Gastroesophageal sphincter (tissue), 3 donors: ENCODE measurements around the gene FAM9B.

Experiments
- POLR2A ChIP-seq, 2 donors: fragments of 450-650 bp; IDR thresholded peaks; one replicate each; pipeline ENCODE4 v1.6.1; 2017; ENCODE audit warnings: antibody characterized with exemption in 2 of 2, mild to moderate bottlenecking in 2 of 2, moderate library complexity in 1 of 2
- POLR2AphosphoS5 ChIP-seq: sonication (generic); formaldehyde crosslinking; IDR thresholded peaks from one replicate; pipeline ENCODE4 v1.6.1; 2017; ENCODE audit warnings: antibody characterized with exemption
- TF ChIP-seq, protein P1 (sequence below), 4 experiments: fragments of 200-600 bp in 2 of 4; fragments of 450-650 bp in 2 of 4; sonication (generic) in 1 of 4; IDR thresholded peaks; one replicate each; pipeline ENCODE4 v1.5.1; 2017 to 2019; ENCODE audit warnings: antibody characterized with exemption in 4 of 4, mild to moderate bottlenecking in 2 of 4, moderate library complexity in 2 of 4

DNA sequence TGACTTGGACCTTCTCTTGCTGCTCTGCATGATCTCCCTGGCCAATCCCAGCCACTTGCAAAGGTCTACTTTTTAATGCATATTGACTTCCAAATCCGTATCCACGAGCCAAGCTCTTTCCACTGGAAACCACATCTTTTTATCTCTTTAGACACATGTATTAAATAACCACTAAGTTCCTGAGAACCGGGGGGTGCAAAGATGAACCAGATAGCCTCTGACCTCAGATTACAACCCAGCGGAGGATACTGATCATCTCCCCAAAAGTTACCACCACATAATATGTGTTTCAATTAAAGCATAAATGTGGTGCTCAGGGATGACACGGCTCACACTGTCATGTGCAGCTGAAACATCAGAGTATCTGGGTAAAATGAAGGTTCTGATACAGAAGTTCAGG, 40.4 kb upstream of the FAM9B start:
- TF ChIP-seq, protein P1, sequence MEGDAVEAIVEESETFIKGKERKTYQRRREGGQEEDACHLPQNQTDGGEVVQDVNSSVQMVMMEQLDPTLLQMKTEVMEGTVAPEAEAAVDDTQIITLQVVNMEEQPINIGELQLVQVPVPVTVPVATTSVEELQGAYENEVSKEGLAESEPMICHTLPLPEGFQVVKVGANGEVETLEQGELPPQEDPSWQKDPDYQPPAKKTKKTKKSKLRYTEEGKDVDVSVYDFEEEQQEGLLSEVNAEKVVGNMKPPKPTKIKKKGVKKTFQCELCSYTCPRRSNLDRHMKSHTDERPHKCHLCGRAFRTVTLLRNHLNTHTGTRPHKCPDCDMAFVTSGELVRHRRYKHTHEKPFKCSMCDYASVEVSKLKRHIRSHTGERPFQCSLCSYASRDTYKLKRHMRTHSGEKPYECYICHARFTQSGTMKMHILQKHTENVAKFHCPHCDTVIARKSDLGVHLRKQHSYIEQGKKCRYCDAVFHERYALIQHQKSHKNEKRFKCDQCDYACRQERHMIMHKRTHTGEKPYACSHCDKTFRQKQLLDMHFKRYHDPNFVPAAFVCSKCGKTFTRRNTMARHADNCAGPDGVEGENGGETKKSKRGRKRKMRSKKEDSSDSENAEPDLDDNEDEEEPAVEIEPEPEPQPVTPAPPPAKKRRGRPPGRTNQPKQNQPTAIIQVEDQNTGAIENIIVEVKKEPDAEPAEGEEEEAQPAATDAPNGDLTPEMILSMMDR (IDR thresholded peaks at IDR 0.05): no peak
- no peak for TF ChIP-seq POLR2A (IDR thresholded peaks at IDR 0.05)
- TF ChIP-seq POLR2AphosphoS5: no peak
